HG03342 (cell line): ENCODE results near the gene OR5M10.
"Not testable (repeated sequence)": the region's sequence is repeated elsewhere in the genome, so short reads cannot be mapped to it uniquely, and the experiment has no call there.

ENCODE experiments used
- ATAC-seq: cut with Tn5 transposase; IDR thresholded peaks from one replicate; pipeline ENCODE4 v1.9.1; 2021; ENCODE audit warnings: mild to moderate bottlenecking, moderate library complexity; ENCODE audit not compliant: unreplicated experiment

Gene OR5M10

GRCh38 chr11:56577621-56578020 is at the start of gene OR5M10:
OR5M10 (minus strand) TSS chr11:56577721; CDS start chr11:56577721, 0 bp downstream.
- ATAC-seq = no peak

DNA sequence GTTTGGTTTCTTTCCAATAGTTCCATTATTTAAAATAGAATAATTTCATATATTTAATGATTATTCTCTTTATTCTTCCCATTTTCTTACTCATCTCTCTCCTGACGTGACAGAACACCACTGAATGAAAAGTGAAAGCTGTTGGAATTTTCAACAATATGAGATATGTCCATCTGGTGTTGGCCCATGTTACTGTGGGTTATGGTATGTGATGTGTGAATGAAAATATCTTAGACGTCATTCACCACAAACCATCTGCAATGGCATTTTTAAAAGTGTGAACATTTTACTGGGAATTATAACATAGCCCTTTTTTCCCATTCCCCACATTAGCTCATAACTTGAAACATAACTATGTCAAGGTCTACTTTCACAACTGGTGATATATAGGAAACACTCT is 48.4 kb upstream of the OR5M10 start:
- ATAC-seq = no peak

DNA sequence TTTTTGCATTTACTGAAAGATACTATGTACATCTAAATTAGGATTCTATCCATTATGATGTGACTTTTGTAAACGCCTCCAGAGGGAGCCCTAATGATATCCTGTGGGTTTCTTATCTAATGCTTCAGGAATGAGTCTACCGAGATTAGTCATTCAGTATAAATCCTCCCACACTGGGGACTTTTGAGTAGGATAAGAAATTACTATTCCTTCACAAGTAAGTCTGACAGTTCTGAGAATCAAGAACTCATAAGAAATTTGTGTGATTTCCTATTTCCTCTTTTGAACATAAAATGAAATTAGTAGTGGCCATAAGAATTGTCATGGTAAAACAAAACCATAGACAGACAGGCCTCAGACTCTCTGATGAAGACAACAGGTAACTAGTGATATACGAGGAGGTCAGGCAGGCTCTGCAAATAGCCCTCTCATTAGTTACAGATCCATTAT is 47.2 kb upstream of the OR5M10 start:
- ATAC-seq = peak; percentile 65

GRCh38 chr11:56611174-56611573 is 33.7 kb upstream of the OR5M10 start:
- no peak for ATAC-seq

DNA sequence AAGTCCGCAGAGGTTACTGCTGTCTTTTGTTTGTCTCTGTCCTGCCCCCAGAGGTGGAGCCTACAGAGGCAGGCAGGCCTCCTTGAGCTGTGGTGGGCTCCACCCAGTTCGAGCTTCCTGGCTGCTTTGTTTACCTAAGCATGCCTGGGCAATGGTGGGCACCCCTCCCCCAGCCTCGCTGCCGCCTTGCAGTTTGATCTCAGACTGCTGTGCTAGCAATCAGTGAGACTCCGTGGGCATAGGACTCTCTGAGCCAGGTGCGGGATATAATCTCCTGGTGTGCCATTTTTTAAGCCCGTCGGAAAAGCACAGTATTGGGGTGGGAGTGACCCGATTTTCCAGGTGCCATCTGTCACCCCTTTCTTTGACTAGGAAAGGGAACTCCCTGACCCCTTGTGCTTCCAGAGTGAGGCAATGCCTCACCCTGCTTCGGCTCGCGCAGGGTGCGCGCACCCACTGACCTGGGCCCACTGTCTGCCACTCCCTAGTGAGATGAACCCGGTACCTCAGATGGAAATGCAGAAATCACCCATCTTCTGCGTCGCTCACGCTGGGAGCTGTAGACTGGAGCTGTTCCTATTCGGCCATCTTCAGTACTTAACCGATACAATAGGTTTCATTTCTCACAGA is 14.7 kb upstream of the OR5M10 start:
- not testable (repeated sequence) for ATAC-seq

- no peak for ATAC-seq
Measured at GRCh38 chr11:56558574-56558973, 18.9 kb downstream of the OR5M10 start.

GRCh38 chr11:56554691-56555090 is 22.8 kb downstream of the OR5M10 start:
- not testable (repeated sequence) for ATAC-seq

DNA sequence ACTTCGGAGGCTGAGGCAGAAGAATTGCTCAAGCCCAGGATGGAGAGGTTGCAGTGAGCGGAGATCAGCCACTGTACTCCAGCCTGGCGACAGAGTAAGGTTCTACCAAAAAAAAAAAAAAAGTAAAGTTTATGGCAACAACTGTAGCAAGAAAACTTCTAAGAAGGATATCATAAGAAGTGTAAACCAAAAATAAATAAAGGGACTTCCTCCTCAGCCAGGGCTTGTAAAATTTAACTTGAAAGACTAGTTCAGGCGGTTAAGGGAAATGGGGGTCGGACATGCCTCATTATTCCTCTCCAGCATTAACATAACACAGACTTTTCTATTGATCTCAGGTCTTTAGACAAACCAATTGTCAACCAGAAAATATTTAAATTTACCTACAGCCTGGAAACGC is 32.0 kb downstream of the OR5M10 start:
- no peak for ATAC-seq

GRCh38 chr11:56543739-56544138 is 33.8 kb downstream of the OR5M10 start:
- ATAC-seq = no peak

GRCh38 chr11:56543157-56543556 is 34.4 kb downstream of the OR5M10 start, which contains the start of gene OR5M11:
OR5M11 (minus strand) TSS chr11:56543257; CDS start chr11:56543257, 0 bp downstream.
- ATAC-seq = no peak

GRCh38 chr11:56533054-56533740 is 44.3 kb downstream of the OR5M10 start:
- ATAC-seq = no peak

GRCh38 chr11:56531856-56532255 is 45.7 kb downstream of the OR5M10 start:
- ATAC-seq = no peak
